HL-60 (cell line): ENCODE data around the gene FRK.

Experiments
- CTCF ChIP-seq: IDR thresholded peaks from one replicate; pipeline ENCODE4 v1.5.1; 2011; ENCODE audit warnings: low read length, control low read depth, inconsistent platforms; ENCODE audit not compliant: insufficient read depth
- GABPA ChIP-seq: IDR thresholded peaks from 2 replicates; pipeline ENCODE4 v1.6.1; 2012; ENCODE audit warnings: low read depth
- POLR2AphosphoS5 ChIP-seq: IDR thresholded peaks from 2 replicates; pipeline ENCODE4 v1.6.1; 2012; ENCODE audit warnings: low read depth
- REST ChIP-seq: IDR thresholded peaks from 2 replicates; pipeline ENCODE4 v1.6.1; 2012; ENCODE audit warnings: low read depth; ENCODE audit not compliant: insufficient replicate concordance

- TF ChIP-seq CTCF = no peak
- no peak for TF ChIP-seq POLR2AphosphoS5
- no peak for TF ChIP-seq REST
- TF ChIP-seq GABPA = no peak
Measured at GRCh38 chr6:115901896-115902295, 158.8 kb downstream of the FRK start.
